ENCODE measurements around the gene LCE1C. TPM values are rescaled to one million over a fixed set of nuclear protein-coding genes. Genes with fewer than 3 reads are reported as not detected.

LCE1C gene
- total RNA-seq, 1 donor from 2014 or later: not detected

GRCh38 chr1:152823294-152823693, 16.8 kb upstream of the LCE1C start:
- no peak for DNase-seq (ENCODE audit: low read depth)
- Histone ChIP-seq H3K36me3 (ENCODE audit: control insufficient read depth, insufficient read depth, low read length) (no peaks in the 10 kb centered on the region), H3K4me3 (ENCODE audit: low read depth, low read length) (no peak overlapping the region), H3K27me3 (ENCODE audit: control insufficient read depth, insufficient read depth, low read length) (peaks cover 6% of the 10 kb centered on the region)
- no peak for TF ChIP-seq CTCF (IDR thresholded peaks at IDR 0.05; ENCODE audit: insufficient read depth, low read length, severe bottlenecking)
- no peak for FAIRE-seq

GRCh38 chr1:152817309-152817708, 10.9 kb upstream of the LCE1C start:
- no peak for TF ChIP-seq CTCF (IDR thresholded peaks at IDR 0.05; ENCODE audit: insufficient read depth, low read length, severe bottlenecking)
- no peak for FAIRE-seq
- H3K36me3 ChIP-seq (ENCODE audit: control insufficient read depth, insufficient read depth, low read length): no peaks in the 10 kb centered on the region
- no peak overlapping the region for H3K4me3 ChIP-seq (ENCODE audit: low read depth, low read length)
- no peaks in the 10 kb centered on the region for H3K27me3 ChIP-seq (ENCODE audit: control insufficient read depth, insufficient read depth, low read length)
- DNase-seq (ENCODE audit: low read depth): peak; percentile 86

- no peak within 1 kb of the TSS for H3K4me3 ChIP-seq (ENCODE audit: low read depth, low read length)
- no peak for FAIRE-seq
- no peak for TF ChIP-seq CTCF (IDR thresholded peaks at IDR 0.05; ENCODE audit: insufficient read depth, low read length, severe bottlenecking)
- no peaks in the 10 kb centered on the region for H3K27me3 ChIP-seq (ENCODE audit: control insufficient read depth, insufficient read depth, low read length)
- no peaks in the 10 kb centered on the region for H3K36me3 ChIP-seq (ENCODE audit: control insufficient read depth, insufficient read depth, low read length)
- DNase-seq (ENCODE audit: low read depth): no peak
Measured at GRCh38 chr1:152811671-152812070, 5.2 kb upstream of the LCE1C start, which contains the start of gene LCE1B. Gene LCE1B (plus strand): TSS chr1:152811971. CDS start chr1:152812447, 476 bp downstream.

- FAIRE-seq (peak; percentile 7), DNase-seq (ENCODE audit: low read depth) (peak; percentile 86)
- no peak for TF ChIP-seq CTCF (IDR thresholded peaks at IDR 0.05; ENCODE audit: insufficient read depth, low read length, severe bottlenecking)
- no peaks in the 10 kb centered on the region for H3K27me3 ChIP-seq (ENCODE audit: control insufficient read depth, insufficient read depth, low read length)
- H3K4me3 ChIP-seq (ENCODE audit: low read depth, low read length): no peak overlapping the region
- H3K36me3 ChIP-seq (ENCODE audit: control insufficient read depth, insufficient read depth, low read length): no peaks in the 10 kb centered on the region
Measured at GRCh38 chr1:152811050-152811449, 4.6 kb upstream of the LCE1C start.

GRCh38 chr1:152801333-152801732, 5.1 kb downstream of the LCE1C start:
- H3K27me3 ChIP-seq (ENCODE audit: control insufficient read depth, insufficient read depth, low read length): no peaks in the 10 kb centered on the region
- no peak for TF ChIP-seq CTCF (IDR thresholded peaks at IDR 0.05; ENCODE audit: insufficient read depth, low read length, severe bottlenecking)
- FAIRE-seq (peak; percentile 55), DNase-seq (ENCODE audit: low read depth) (peak; percentile 37)
- H3K36me3 ChIP-seq (ENCODE audit: control insufficient read depth, insufficient read depth, low read length): no peaks in the 10 kb centered on the region
- no peak overlapping the region for H3K4me3 ChIP-seq (ENCODE audit: low read depth, low read length)

- H3K27me3 ChIP-seq (ENCODE audit: control insufficient read depth, insufficient read depth, low read length): no peaks in the 10 kb centered on the region
- no peak for FAIRE-seq
- no peak for DNase-seq (ENCODE audit: low read depth)
- H3K36me3 ChIP-seq (ENCODE audit: control insufficient read depth, insufficient read depth, low read length): no peaks in the 10 kb centered on the region
- H3K4me3 ChIP-seq (ENCODE audit: low read depth, low read length): no peak within 1 kb of the TSS
- TF ChIP-seq CTCF (IDR thresholded peaks at IDR 0.05; ENCODE audit: insufficient read depth, low read length, severe bottlenecking): no peak
Measured at GRCh38 chr1:152796421-152796820, 10.0 kb downstream of the LCE1C start, which contains the start of gene LCE1D. Gene LCE1D (plus strand): TSS chr1:152796721. CDS start chr1:152797795, 1,074 bp downstream.
